ENCODE data around the gene USP43.

- TF ChIP-seq, protein P1, sequence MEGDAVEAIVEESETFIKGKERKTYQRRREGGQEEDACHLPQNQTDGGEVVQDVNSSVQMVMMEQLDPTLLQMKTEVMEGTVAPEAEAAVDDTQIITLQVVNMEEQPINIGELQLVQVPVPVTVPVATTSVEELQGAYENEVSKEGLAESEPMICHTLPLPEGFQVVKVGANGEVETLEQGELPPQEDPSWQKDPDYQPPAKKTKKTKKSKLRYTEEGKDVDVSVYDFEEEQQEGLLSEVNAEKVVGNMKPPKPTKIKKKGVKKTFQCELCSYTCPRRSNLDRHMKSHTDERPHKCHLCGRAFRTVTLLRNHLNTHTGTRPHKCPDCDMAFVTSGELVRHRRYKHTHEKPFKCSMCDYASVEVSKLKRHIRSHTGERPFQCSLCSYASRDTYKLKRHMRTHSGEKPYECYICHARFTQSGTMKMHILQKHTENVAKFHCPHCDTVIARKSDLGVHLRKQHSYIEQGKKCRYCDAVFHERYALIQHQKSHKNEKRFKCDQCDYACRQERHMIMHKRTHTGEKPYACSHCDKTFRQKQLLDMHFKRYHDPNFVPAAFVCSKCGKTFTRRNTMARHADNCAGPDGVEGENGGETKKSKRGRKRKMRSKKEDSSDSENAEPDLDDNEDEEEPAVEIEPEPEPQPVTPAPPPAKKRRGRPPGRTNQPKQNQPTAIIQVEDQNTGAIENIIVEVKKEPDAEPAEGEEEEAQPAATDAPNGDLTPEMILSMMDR (conservative IDR thresholded peaks at IDR 0.05; ENCODE audit: low read depth, low read length): no peak
- TF ChIP-seq EZH2 (IDR thresholded peaks at IDR 0.05; ENCODE audit: borderline replicate concordance, low read depth, low read length, poor library complexity, severe bottlenecking): no peak
These were observed 16.8 kb upstream of the USP43 start for GRCh38 chr17:9628509-9628908.
